Measurements from ENCODE around the gene PLA2G15. TPM values are rescaled to one million over a fixed set of nuclear protein-coding genes. Genes with fewer than 3 reads are reported as not detected.
A peak's percentile ranks its signal among the peaks of the same experiment; 100 is the strongest.

PLA2G15 gene
- total and polyA plus RNA-seq, 12 donors, result 6.0 to 37.1 (median 23.2) TPM

DNA sequence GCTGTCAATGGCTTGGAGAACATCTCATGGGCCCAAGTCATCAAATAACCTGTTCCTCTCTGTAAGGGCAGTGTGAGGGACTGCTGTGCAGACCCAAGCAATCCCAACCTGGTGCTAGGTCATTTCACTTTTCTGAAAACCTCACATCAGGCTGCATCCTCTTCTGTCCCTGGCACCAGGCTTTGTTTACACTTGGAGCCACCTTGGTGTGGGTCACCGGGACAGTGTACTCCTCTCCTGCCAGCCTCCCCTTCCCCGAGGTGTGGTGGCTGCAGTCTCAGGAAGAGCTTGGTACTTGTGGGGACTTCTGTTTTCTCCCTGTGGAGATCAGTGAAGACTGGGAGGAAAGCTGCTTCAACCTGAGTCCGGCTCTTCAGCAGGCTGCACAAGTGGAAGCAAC is 53.1 kb downstream of the PLA2G15 start:
- no peak for DNase-seq
- H3K27ac ChIP-seq, result peak overlapping the region; percentile 55 to 85 (median 77)
- H3K4me3 ChIP-seq, result no peak overlapping the region
- peaks cover 26 to 39% of the 10 kb centered on the region in 2 donors for H3K4me1 ChIP-seq (replicated peaks in 1 of 2)
- no peaks in the 10 kb centered on the region for H3K27me3 ChIP-seq
- peaks cover 0 to 84% of the 10 kb centered on the region in 2 donors for H3K36me3 ChIP-seq (replicated peaks in 1 of 2)
- WGBS, 4 donors, result 66 to 90% (median 74%) methylated on average over 2 to 3 of the region's 3 CpGs
- no peak for TF ChIP-seq POLR2A (IDR thresholded peaks at IDR 0.05)
- TF ChIP-seq, protein P1, sequence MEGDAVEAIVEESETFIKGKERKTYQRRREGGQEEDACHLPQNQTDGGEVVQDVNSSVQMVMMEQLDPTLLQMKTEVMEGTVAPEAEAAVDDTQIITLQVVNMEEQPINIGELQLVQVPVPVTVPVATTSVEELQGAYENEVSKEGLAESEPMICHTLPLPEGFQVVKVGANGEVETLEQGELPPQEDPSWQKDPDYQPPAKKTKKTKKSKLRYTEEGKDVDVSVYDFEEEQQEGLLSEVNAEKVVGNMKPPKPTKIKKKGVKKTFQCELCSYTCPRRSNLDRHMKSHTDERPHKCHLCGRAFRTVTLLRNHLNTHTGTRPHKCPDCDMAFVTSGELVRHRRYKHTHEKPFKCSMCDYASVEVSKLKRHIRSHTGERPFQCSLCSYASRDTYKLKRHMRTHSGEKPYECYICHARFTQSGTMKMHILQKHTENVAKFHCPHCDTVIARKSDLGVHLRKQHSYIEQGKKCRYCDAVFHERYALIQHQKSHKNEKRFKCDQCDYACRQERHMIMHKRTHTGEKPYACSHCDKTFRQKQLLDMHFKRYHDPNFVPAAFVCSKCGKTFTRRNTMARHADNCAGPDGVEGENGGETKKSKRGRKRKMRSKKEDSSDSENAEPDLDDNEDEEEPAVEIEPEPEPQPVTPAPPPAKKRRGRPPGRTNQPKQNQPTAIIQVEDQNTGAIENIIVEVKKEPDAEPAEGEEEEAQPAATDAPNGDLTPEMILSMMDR (IDR thresholded peaks at IDR 0.05), result no peak
- intact Hi-C loops (cut with DNase I), result no loop called here
- H3K9me3 ChIP-seq (replicated peaks in 1 of 3), result no peaks in the 10 kb centered on the region

DNA sequence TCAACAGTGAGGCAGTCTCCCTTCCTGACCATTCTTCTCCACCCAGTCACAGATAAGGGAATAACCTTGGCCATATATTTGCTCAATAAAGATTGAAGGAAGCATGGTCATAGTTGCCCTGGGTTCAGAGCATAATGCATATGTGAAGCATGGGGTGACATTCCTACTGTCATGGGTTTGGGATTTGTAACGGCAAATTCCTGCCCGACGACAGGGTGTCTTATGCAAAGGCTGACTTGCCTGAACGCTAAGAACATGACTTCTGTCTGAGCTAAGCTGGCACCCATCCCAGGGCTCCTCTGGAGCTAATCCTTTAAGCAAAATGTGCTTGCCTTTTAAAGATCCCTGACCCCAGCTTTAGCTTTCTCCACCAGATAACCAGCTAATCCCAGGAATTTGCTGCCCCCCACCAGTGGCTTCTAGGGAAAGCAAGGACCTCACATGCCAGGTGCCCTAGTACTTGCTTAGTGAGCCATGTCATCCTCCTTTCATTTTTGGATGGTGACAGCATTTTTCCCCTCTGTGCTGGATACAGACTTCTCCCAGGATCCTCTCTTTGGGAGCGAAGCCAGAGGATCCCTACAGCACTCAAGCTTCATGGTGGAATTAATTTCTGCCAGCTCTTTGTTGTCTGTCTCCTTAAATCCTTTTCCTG is 53.9 kb downstream of the PLA2G15 start:
- H3K27ac ChIP-seq, result peak overlapping the region; percentile 55 to 85 (median 77)
- H3K4me3 ChIP-seq, result no peak overlapping the region
- peak; percentile 60 to 93 (median 91) for DNase-seq
- 24 to 44% (median 40%) methylated on average over 4 to 5 of the region's 5 CpGs for WGBS, 4 donors
- intact Hi-C loops (cut with DNase I), result no loop called here
- H3K36me3 ChIP-seq (replicated peaks in 1 of 2), result peaks cover 0 to 82% of the 10 kb centered on the region in 2 donors
- no peaks in the 10 kb centered on the region for H3K27me3 ChIP-seq
- TF ChIP-seq POLR2A (IDR thresholded peaks at IDR 0.05), result peak in 1 of 2 donors; percentile 8
- TF ChIP-seq, protein P1 (IDR thresholded peaks at IDR 0.05), result no peak
- H3K9me3 ChIP-seq (replicated peaks in 1 of 3), result no peaks in the 10 kb centered on the region
- peaks cover 26 to 39% of the 10 kb centered on the region in 2 donors for H3K4me1 ChIP-seq (replicated peaks in 1 of 2)

DNA sequence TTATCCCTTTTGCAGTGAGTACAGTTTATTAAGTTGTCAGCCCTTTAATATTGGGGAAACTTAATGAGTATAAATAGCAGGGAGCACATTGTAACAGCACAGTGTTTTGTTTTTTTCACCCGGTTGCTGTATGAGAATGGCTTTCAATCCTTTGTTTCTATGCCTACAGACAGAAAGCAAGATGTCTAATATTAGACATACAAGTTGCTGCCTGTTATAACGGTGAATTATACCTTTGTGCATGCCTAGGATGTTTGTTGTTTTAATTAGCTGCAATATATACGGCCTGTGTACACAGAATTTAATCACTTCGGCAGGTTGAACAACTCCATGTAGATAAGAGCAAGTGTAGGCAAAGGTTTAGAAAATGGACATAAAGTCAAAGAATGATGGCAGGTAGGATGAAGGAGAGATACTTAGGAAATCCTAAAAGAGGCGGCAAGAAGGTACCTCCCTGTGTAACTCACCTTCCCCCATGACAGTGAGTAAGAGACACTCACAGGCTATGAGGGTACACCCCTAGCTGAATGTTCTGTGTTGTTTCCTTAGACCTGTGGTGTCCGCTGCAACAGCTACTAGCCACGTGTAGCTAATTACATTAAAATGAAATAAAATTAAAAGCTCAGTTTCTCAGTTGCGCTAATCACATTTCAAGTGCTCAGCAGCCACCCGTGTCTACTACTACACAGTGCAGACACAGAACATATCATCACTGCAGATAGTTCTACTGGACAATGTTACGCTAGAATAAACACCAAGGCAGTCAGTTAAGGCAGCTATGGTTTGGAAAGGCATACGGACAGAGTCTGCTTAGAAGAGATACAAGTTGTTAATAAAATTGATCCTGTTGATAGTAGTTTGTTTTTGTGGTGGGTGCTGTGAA is 54.6 kb downstream of the PLA2G15 start:
- Histone ChIP-seq H3K36me3 (replicated peaks in 1 of 2) (peaks cover 0 to 84% of the 10 kb centered on the region in 2 donors), H3K27ac (peak overlapping the region in 4 of 5 donors; percentile 67 to 85 (median 78)), H3K9me3 (replicated peaks in 1 of 3) (no peaks in the 10 kb centered on the region), H3K4me3 (no peak overlapping the region), H3K27me3 (no peaks in the 10 kb centered on the region), H3K4me1 (replicated peaks in 1 of 2) (peaks cover 26 to 39% of the 10 kb centered on the region in 2 donors)
- intact Hi-C loops (cut with DNase I), result no loop called here
- TF ChIP-seq POLR2A (IDR thresholded peaks at IDR 0.05), result no peak
- TF ChIP-seq, protein P1 (IDR thresholded peaks at IDR 0.05), result no peak
- 78 to 85% (median 81%) methylated on average over 11 of the region's 11 CpGs for WGBS, 4 donors
- DNase-seq, result no peak

DNA sequence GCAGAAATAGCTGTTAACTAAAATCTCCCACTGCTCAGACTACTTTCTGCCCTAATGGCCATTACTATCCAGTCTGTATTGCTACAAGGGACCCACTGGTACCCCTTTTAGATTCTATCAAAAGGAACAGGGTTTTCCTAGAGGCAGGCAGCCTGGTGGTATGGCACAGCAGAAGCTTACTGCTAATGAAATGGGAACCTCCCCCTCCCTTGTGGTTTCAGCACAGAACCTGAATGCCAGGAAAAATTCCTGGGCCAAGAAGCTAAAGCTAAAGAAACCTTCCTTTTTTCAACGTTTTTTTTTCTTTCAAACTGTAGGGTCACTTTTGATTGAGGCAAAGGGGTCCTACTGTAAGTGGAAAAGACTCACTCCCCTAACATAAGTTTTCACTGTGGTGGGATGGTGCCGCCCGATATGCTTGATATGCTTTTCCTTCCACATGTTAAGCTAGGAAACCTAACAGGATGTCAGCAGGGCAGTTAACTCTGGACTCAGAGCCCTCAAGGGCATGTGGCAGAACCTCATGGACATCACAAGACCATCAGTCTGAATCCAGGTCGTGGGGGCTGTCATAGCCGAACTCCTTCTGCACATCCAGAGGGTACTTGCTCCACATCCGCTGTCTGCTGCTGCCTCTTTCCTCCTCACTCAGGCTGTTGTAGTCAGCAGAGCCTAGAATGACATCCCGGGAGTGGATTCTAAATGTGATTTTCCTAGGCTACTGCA is 55.7 kb downstream of the PLA2G15 start:
- Histone ChIP-seq H3K9me3 (replicated peaks in 1 of 3) (no peaks in the 10 kb centered on the region), H3K4me1 (replicated peaks in 1 of 2) (peaks cover 26 to 39% of the 10 kb centered on the region in 2 donors), H3K4me3 (no peak overlapping the region), H3K27me3 (no peaks in the 10 kb centered on the region), H3K36me3 (replicated peaks in 1 of 2) (peaks cover 0 to 84% of the 10 kb centered on the region in 2 donors), H3K27ac (no peak overlapping the region)
- no peak for DNase-seq
- WGBS, 4 donors, result 77 to 82% (median 79%) methylated on average over 7 of the region's 7 CpGs
- intact Hi-C loops (cut with DNase I), result no loop called here
- TF ChIP-seq, protein P1 (IDR thresholded peaks at IDR 0.05), result no peak
- TF ChIP-seq POLR2A (IDR thresholded peaks at IDR 0.05), result no peak

Data from adrenal gland (tissue), 12 donors.